A673 (cell line): ENCODE measurements around the gene LRRD1.
"Not testable (repeated sequence)": the region's sequence is repeated elsewhere in the genome, so short reads cannot be mapped to it uniquely, and the experiment has no call there.

Source experiments
- EZH2 ChIP-seq: fragments of 200-600 bp; sonication (generic); IDR thresholded peaks from 2 replicates; pipeline ENCODE4 v1.6.1; 2017; ENCODE audit warnings: borderline replicate concordance, low read depth, mild to moderate bottlenecking, mixed read lengths, antibody characterized with exemption, low read length; ENCODE audit not compliant: poor library complexity, severe bottlenecking
- TF ChIP-seq, protein P1 (sequence below): fragments of 300-800, 200-600 bp; sonication (generic); conservative IDR thresholded peaks from 2 replicates; pipeline ENCODE4 v1.5.1; 2017; ENCODE audit warnings: low read depth, mild to moderate bottlenecking, antibody characterized with exemption, low read length, moderate library complexity, mixed read lengths

DNA sequence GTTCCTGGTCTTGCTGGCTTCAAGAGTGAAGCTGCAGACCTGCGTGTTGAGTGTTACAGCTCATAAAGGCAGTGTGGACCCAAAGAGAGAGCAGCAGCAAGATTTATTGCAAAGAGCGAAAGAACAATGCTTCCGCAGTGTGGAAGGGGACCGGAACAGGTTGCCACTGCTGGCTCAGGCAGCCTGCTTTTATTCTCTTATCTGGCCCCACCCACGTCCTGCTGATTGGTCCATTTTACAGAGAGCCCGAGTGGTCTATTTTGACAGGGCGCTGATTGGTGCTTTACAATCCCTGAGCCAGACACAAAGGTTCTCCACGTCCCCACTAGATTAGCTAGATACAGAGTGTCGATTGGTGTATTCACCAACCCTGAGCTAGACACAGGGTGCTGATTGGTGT, 36.2 kb downstream of the LRRD1 start:
- TF ChIP-seq, protein P1, sequence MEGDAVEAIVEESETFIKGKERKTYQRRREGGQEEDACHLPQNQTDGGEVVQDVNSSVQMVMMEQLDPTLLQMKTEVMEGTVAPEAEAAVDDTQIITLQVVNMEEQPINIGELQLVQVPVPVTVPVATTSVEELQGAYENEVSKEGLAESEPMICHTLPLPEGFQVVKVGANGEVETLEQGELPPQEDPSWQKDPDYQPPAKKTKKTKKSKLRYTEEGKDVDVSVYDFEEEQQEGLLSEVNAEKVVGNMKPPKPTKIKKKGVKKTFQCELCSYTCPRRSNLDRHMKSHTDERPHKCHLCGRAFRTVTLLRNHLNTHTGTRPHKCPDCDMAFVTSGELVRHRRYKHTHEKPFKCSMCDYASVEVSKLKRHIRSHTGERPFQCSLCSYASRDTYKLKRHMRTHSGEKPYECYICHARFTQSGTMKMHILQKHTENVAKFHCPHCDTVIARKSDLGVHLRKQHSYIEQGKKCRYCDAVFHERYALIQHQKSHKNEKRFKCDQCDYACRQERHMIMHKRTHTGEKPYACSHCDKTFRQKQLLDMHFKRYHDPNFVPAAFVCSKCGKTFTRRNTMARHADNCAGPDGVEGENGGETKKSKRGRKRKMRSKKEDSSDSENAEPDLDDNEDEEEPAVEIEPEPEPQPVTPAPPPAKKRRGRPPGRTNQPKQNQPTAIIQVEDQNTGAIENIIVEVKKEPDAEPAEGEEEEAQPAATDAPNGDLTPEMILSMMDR, result not testable (repeated sequence)
- TF ChIP-seq EZH2, result not testable (repeated sequence)
